GM04503 (cell line): ENCODE data around the gene TEX48.

Source experiments
- DNase-seq: peaks from one replicate; pipeline ENCODE4 v3.0.0-alpha.2; 2012; ENCODE audit warnings: low read depth

TEX48 gene, protein sequence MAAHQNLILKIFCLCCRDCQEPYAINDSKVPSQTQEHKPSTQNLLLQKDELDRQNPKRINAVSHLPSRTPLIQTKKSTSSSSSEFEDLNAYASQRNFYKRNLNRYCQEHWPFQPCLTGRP

DNA sequence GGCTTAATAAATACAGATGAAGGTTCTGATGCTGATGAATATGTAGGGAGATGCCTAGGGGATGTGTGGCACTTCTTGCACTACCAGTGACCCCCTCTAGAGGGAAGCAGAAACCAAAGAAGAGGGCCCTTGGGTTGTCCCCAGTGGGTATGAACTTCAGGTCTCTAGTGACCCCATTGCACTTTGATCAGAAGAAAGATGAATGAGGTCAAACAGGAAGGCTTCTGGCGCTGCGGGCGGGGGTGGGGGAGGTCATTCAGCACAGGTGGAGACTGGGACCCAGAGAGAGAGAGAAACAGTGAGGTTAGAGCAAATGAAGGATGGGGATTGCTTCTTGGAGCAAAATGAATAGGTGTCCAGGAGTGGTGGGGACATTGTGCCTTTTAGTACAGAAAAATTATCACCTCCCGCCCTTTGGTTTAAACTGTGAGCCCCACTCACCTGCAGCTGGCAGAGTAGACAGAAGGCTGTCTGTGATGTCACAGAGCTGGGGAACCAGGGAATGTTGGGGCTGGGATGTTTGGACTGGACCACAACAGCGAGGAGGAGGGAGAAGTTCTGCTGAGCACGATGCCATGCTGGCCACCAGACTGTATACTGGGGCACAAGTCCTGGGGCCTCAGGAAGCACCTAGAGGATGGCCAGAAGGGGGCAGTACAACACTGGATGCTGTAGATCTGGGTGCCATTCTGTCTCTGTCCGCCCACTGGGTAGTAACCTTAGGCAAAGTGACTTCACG lies at the start of gene TEX48:
TSS of gene TEX48 (minus strand) at position 599 of the 739 bp plus-strand sequence. CDS start 10,469 bp downstream, outside the sequence.
- no peak for DNase-seq

DNA sequence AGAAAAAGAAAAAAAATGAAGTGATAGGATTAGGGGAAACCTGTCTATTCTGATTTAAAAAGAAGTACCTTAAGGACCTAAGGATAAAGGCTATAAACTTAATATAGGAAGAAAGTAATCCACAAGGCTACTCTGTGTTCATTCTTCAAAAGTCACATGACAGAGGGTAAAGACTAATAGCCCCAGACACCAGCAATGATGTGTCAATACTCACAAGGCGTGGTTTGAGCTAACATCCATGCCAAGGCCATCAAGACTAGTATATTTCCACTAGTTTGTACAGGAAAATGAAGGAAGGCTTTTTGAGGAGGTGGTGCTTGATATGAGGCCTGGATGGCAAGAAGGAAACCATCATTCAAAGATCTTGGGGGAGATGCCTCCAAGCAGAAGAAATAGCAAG lies 49.7 kb upstream of the TEX48 start:
- no peak for DNase-seq

DNA sequence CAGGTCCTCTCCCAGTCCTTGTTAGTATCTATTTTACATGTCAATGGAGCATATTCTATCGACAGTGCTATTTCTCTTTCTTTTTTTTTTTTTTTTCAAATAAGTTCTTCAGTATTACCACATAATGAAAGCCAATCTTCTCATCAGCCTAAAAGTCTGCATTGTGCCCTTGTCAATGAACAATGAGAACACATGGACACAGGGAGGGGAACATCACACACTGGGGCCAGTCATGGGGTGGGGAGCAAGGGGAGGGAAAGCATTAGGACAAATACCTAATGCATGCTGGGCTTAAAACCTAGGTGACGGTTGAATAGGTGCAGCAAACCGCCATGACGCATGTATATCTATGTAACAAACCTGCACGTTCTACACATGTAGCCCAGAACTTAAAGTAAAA lies 47.7 kb upstream of the TEX48 start:
- DNase-seq, result no peak

DNA sequence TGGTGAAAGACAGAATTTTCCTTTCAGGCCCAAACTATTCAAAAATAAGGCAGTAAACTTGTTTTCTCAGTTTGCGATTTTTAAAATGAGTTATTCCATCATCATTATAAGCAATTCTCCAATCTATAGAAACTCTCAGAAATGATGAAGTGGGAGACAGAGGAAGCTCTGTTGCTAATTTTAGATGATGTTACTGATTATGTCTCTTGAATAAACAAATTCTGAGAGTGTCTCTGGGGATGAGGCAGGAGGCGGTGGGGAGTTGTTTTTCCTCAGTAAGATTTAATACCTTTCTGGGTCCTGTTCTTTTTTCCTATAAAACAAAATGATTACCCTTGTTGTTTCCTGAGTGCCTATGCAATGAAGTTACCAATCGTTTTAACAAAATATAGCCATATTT lies 43.9 kb upstream of the TEX48 start:
- no peak for DNase-seq

DNA sequence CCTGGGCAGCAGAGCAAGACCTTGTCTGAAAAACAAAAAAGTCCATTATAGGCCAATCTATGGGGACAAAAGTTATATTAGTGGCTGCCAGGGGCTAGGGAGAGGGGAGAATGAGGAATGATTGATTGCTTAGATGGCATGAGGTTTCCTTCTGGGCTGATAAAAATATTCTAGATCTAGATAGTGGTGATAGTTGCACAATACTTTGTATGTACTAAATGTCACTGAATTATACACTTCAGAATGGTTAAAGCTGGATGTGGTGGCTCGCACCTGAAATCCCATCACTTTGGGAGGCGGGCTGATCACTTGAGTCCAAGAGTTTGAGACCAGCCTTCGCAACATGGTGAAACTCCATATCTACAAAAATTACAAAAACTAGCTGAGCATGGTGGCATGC lies 42.8 kb upstream of the TEX48 start:
- DNase-seq, result no peak

DNA sequence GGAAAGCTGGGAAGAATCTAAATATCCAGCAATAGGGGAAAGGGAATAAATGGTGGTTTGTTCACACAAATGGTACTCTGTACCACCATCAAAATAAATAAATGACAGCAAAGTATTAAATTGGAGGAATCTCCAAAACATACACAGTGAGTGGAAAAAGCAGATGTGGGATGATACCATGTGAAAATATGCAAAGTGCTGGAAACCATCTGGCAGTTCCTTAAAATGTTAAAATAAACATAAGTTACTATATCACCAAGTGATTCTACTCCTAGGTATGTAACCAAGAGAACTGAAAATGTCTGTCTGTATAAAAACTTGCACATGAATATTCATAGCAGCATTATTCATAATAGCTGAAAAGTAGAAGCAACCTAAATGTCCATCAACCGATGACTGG lies 41.9 kb upstream of the TEX48 start:
- DNase-seq, result peak; percentile 13

DNA sequence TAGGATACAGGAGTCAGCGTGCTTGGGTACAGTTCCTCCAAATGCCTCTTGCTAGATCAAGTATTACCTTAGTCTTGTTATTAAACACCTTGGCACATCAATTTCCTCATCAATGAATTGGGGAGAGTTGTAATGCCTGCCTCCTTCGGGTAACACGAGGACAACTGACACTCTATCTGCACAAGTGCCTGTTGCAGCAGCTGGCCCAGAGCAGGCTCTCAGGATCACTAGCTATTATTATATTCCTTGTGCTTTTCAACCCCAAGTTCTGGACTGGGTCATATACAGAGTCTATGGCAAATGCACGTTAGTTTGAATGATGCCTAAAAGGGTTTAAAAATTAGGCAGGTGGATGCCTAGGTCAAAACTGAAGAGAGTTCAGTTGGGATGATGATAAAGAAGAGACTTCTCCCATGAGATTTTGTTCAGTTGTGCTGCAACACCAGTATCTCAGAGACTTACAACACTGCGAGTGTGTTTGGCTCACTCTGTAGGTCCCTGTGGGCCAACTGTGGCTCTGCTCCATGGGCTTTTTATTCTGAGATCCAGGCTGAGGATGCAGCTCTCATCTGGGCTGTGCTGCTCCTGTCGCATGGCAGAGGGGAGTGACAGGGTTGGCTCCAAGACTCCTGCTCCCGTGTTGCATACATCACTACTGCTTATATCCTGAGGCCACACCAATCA lies 41.1 kb upstream of the TEX48 start:
- DNase-seq, result no peak

DNA sequence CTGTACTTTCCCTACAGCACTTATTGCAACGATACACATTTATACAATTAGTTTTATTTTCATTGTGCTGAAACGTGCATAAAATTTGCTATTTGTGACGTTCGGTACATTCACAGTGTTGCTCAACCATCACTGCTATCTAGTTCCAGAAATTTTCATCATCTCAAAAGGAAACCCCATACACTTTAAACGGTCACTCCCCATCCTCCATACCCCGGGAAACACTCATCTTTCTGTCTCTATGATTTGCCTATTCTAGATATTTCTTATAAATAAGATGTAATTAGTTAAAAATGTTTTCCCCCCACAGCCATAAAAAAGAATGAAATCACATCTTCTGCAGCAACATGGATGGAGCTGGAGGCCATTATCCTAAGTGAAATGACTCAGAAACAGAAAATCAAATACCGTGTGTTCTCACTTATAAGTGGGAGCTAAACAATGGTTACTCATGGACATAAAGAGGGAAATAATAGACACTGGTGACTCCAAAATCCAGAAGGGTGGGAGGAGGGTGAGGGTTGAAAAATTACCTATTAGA lies 40.2 kb upstream of the TEX48 start:
- peak; percentile 77 for DNase-seq

DNA sequence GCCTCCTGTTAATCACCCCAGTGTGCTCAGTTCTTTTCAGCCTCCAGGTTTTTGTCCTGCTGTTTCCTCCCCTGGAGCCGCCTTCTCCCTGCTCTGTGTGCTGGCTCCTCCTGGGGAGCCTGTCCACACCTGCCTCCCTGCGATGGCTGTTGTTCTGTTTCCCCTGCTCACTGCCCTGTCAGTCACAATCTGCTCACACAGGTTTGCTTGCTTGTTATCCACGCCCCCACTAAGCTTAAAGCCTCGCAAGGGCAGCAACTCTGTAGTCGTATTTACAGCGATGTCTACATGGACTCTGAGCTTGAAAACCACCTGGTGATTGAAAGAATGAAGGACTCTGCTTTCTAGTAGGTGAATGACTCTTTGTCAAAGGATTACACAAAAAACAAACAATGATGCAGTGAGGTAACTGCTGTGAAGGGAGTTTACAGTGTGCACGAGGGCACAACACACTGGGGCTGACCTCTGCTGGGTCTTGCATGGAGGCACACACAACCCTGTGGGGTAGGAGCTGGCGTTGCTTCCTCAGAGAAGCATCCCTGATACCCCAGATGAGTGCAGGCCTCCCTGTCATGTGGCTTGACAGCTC lies 39.6 kb upstream of the TEX48 start:
- DNase-seq, result no peak

DNA sequence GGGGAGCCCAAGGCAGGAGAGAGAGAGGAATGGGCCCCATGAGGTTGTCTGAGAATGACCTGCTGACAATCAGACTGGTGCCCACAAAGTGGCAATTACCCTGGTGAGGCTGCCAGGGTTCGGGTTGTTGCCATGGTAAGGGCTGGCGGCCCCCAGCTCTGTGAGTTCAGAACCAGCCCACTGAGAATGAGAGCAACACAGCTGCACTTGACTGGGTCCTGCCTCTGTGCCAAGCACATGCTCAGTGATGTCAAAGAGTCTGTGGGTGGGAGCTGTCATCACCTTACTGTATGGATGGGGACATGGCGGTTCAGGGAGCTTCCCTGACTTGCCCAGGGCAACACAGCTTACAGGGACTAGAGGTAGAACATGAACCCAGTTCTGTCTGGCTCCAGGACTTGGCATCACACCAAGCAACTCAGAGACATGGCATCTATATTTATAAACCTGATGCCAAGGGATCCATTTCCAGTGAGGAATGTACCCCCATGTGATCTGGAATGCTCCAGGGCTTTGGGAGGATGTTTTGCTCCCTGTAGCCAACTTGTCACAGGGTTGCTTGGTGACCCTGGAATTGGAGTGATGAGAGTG lies 38.2 kb upstream of the TEX48 start:
- DNase-seq, result peak; percentile 13

DNA sequence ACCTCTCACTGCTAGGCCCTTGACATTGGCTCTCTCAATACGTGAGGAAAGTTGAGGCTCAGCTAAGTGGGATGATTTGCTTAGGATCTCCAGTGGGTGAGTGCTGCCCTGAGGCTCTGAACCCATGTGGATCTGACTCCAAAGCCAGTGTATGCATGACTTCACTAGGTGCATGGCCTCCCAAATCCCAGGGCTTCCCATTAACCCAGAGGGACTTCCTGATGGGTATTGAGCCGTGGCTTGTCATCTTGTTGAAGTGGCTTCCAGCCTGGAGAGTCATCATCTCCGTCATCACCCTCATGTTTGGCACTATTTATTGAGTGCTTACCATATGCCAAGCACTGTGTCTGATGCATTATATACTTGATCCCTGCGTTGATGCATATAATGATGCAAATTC lies 37.3 kb upstream of the TEX48 start:
- DNase-seq, result no peak

DNA sequence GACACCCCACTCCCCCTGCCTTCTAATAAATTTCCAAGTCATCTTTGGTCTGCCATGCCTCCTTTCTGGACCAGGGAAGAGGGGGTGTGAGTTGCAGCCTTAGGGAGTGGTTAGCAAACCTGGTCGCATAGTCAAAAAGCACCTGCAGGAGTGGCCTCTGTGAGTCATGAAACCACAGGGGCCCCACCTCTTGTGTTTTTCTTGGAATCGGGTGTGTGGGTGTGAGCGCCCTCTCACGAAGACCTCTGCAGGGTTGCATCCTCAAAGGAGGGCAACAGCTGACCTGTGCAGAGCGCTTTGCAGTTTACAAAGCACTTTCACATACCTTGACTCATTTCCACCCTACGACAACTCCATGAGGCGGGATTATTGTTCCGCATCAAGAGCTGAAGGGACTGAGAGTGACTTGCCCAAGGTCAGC lies 36.8 kb upstream of the TEX48 start:
- DNase-seq, result no peak

DNA sequence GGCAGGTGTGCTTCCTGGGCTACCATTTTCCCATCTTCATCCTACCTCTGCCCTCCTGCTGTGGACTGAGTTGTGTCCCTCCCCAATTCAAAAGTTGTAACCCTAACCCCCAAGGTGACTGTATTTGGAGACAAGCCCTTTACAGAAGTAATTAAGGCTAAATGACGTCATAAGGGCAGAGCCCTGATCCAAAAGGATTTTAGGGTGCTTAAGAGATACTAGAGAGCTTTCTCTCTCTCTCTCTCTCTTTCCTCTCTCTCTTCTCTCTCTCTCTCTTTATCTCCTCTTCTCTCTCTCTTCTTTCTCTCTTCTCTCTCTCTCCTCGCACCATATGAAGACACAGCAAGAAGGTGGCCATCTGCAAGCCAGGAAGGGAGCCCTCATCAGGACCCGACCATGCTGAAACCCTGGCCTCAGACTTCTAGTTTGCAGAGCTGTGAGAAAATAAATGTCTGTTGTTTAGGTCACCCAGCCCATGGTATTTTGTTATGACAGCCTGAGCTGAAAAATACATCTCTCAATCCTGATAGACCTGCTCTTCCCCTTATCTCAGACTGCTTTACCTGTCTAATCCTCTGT lies 36.0 kb upstream of the TEX48 start:
- DNase-seq, result no peak

DNA sequence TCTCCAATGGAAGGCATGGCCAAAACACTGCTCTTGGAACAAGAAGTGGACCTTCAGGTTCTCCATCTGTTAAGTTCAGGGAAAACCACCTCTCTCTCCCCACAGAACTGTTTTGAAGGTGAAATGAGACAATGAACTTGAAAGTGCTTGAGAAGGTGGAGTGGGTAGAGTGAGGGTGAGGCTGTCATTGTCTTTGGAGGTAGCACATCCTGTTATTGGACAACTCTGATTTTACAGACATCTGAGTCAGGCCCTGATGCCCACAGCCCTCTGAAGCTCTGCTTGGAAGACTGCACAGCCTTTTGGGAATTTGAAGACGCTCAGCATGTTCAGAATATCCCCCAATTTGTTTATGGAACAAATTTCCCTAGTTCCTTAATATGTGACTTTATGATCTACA lies 27.6 kb upstream of the TEX48 start:
- no peak for DNase-seq

DNA sequence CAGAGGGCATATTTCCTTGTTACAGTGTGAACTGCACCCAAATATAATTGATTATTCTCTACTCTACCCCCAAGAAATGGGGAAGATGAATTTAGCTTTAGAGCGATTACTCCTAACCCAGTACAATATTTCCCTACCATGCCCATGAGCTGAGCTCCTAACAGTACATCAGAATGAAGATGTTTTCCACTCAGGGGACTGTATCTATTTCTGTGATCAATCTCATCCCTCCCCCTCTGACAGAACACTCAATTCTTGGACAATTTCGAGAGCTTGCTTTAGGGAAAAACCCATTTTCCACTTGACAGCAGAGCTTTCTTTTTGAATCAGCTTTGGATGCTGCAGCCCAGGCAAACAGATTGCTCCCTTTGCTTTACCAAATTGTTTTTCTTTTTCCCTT lies 24.7 kb upstream of the TEX48 start:
- no peak for DNase-seq

DNA sequence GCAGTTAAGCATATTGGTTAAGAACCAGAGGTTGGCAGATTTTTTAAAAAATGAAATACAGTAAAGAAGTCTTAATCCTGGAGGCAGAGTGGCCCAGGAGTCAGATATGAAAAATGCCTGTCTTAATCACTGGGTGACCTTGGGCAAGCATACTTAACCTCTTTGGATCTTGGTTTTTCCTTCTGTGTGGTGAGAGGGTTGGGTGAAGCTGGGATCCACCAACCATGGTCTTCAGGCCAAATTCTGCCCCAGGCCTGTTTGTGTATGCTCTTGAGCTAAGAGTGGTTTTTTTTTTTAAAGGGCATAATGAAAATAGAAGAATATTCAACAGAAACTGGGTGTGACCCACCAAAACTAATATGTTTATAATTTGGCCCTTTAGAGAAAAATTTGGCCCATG lies 20.0 kb upstream of the TEX48 start:
- DNase-seq, result no peak

DNA sequence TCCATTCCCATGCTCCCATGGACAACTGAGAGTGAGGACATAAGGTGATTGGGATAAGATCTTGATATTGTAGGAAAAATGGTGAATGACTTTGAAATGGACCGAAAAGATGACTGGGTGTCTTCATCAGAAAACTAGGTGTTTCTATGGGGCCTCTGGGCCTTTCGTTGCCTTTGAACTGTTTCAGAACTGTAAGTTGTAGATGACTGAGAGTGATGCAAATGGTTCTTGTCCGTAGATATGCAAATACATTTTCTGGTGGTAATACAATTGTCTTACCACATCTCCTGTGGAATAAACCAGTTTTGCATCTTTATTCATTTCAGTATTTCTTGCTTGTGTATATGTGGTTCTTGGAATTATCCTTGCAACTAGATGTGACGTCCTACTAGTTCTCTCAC lies 16.0 kb upstream of the TEX48 start:
- DNase-seq, result no peak

DNA sequence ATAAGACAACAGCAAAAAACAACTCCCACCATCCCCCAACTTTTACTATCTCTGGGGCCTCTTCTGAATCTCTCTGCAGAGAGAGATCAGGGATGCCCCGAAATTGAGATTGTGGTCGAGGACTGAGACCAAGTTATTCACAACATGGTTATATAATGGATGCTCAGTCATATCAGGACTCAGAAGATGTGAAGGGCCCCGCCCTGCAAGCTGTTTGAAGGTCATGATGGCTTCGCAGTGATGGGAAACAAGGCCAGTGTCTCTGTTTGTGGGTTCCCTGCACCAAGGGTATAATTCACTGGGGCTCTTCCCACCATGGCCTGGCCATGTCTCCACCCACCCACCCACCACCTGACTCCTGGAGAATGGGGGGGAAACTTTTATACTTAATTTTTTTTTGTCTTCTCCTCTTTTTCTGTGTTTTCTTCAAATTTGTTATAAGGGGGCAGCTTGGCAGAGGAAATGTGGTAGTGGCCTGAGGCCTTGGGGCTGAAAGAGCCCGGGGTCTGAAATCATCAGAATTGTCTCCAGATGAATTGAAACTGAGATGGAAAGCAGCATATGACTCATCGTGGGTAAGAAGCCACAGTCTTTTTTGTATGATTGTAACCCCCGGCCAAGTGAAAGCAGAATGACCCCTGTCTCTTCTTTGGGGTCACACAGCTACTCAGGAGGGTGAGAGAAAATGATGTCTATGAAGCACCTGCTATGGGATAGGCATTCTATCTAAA lies 15.0 kb upstream of the TEX48 start:
- DNase-seq, result no peak

DNA sequence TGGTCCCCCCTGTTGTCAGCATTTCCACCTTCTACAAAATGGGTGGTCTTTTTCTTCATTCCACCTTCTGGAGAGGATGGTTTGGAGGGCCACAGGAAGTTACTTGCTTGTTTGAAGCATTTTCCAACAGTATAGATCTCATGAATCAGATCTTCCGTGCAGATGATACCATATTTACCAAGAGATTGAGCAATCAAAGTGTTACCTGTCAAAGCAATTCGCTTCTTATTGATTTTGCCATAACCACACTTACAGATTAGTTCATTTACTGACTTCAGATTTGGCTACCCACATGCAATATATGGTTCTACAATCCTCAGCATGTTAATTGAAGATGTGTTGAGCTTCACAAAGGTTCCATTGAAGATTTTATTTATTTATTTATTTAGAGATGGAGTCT lies 14.0 kb upstream of the TEX48 start:
- DNase-seq, result no peak

DNA sequence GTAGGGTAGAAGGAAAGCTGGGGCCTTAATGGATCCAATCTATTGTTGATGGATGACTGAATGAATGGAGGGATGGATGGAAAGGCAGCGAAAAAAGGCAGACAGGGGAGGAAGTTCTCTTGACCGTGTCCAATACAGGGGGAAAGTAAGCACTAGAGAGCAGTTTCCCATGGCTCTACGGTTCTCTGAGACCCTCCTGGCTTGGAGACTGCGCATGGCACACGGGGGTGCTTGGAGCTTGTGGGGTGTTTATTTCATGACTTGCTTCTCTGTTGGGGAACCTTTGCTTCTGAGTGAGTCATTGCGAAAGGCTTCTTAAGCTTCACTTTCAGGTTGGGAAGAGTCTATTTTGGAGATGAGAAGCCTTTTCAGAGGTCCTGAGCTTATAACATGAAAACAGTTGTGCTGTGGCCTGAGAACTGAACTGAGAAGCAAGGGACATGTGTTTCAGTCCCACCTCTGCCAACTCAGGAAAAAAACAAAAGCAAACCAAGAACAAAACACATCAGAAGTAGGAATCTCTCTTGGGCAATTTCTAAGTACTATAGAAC lies 12.8 kb upstream of the TEX48 start:
- no peak for DNase-seq

DNA sequence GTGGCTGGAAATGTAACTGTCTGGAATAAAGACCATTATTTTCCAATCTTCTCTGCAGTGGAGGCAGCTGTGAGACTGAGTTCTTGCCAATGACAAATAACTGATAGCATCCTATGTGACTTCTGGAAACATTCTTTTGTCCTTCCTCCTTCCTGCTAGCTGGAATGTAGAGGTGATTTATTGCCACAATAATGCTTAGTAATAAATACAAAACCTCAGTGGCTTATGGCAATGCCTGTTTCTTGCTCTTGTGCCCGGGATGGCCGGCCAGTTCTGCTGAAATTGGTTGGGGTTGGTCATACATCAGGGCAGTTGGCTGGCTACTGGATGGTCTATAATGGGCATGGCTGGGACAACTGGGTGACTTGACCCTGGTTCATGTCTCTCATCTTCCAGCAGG lies 12.2 kb upstream of the TEX48 start:
- DNase-seq, result peak; percentile 71
